NCI-H2171 (cell line): ENCODE results near the gene FAM3B.

Experiments used
- DNase-seq: peaks from one replicate; lab custom pipeline; 2025; lab: John Stamatoyannopoulos, UW

FAM3B gene

GRCh38 chr21:41369105-41369919 is 52.7 kb downstream of the FAM3B start:
- no peak for DNase-seq

- DNase-seq: no peak
Observed at GRCh38 chr21:41369920-41370839, 53.6 kb downstream of the FAM3B start.

GRCh38 chr21:41370840-41371684 is 54.5 kb downstream of the FAM3B start:
- DNase-seq: no peak

- no peak for DNase-seq
Observed at GRCh38 chr21:41371685-41372030, 55.1 kb downstream of the FAM3B start.

GRCh38 chr21:41373253-41373652 is 56.7 kb downstream of the FAM3B start:
- no peak for DNase-seq

- no peak for DNase-seq
Observed at GRCh38 chr21:41373763-41374162, 57.2 kb downstream of the FAM3B start.

GRCh38 chr21:41374177-41374712 is 57.6 kb downstream of the FAM3B start:
- no peak for DNase-seq

- no peak for DNase-seq
Observed at GRCh38 chr21:41374867-41375533, 58.4 kb downstream of the FAM3B start.

GRCh38 chr21:41375875-41376274 is 59.3 kb downstream of the FAM3B start:
- no peak for DNase-seq

GRCh38 chr21:41377715-41378114 is 61.1 kb downstream of the FAM3B start:
- no peak for DNase-seq

GRCh38 chr21:41378849-41379248 is 62.2 kb downstream of the FAM3B start:
- no peak for DNase-seq

GRCh38 chr21:41379901-41380300 is 63.3 kb downstream of the FAM3B start:
- no peak for DNase-seq

- DNase-seq: no peak
Observed at GRCh38 chr21:41381731-41382130, 65.1 kb downstream of the FAM3B start.

- DNase-seq: no peak
Observed at GRCh38 chr21:41387042-41387819, 70.6 kb downstream of the FAM3B start.

- DNase-seq: no peak
Observed at GRCh38 chr21:41387824-41388223, 71.2 kb downstream of the FAM3B start.

GRCh38 chr21:41388259-41388658 is 71.7 kb downstream of the FAM3B start:
- no peak for DNase-seq

GRCh38 chr21:41390043-41390639 is 73.5 kb downstream of the FAM3B start:
- no peak for DNase-seq

GRCh38 chr21:41393876-41394465 is 77.4 kb downstream of the FAM3B start:
- DNase-seq: no peak

- no peak for DNase-seq
Observed at GRCh38 chr21:41396558-41397075, 80.0 kb downstream of the FAM3B start.
